NAMALWA (cell line): ENCODE data around the gene USP17L27.
"Not testable (repeated sequence)": the region's sequence is repeated elsewhere in the genome, so short reads cannot be mapped to it uniquely, and the experiment has no call there.

Experiments
- DNase-seq: peaks from one replicate; pipeline ENCODE4 v3.0.0-alpha.2; 2015; ENCODE audit warnings: low spot score

Gene USP17L27, protein sequence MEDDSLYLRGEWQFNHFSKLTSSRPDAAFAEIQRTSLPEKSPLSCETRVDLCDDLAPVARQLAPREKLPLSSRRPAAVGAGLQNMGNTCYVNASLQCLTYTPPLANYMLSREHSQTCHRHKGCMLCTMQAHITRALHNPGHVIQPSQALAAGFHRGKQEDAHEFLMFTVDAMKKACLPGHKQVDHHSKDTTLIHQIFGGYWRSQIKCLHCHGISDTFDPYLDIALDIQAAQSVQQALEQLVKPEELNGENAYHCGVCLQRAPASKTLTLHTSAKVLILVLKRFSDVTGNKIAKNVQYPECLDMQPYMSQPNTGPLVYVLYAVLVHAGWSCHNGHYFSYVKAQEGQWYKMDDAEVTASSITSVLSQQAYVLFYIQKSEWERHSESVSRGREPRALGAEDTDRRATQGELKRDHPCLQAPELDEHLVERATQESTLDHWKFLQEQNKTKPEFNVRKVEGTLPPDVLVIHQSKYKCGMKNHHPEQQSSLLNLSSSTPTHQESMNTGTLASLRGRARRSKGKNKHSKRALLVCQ

GRCh38 chr4:9343848-9344247, at the start of gene USP17L27:
TSS of gene USP17L27 (plus strand) at chr4:9344148. CDS start at chr4:9344148, 0 bp downstream.
- not testable (repeated sequence) for DNase-seq

DNA sequence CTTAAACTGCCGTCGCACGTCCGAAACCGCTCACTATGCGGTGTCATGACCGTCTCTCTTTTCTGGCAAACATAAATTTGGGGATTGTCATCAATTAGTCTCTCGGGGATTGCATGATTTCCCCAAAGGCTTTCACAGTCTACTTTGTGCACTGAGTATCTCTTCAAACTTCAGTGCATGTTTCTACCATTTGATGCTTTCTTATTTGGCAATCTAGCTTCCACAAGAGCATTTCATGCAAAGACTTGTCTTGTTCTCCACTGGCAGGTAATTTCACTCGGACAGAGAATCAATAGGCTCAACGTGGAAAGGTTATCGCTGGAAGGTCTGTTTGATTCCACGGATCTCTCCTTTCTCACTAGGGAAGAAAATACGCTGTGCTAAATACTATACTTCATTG, 19.8 kb upstream of the USP17L27 start:
- DNase-seq = not testable (repeated sequence)

- not testable (repeated sequence) for DNase-seq
Measured at GRCh38 chr4:9324865-9325264, 19.1 kb upstream of the USP17L27 start, which contains the start of gene USP17L24. TSS of gene USP17L24 (plus strand) at chr4:9325165. CDS start at chr4:9325165, 0 bp downstream.

GRCh38 chr4:9329611-9330010, 14.3 kb upstream of the USP17L27 start, which contains the start of gene USP17L25:
TSS of gene USP17L25 (plus strand) at chr4:9329911. CDS start at chr4:9329911, 0 bp downstream.
- not testable (repeated sequence) for DNase-seq

GRCh38 chr4:9334358-9334757, 9.6 kb upstream of the USP17L27 start, which contains the start of gene USP17L26:
TSS of gene USP17L26 (plus strand) at chr4:9334658. CDS start at chr4:9334658, 0 bp downstream.
- DNase-seq = not testable (repeated sequence)

DNA sequence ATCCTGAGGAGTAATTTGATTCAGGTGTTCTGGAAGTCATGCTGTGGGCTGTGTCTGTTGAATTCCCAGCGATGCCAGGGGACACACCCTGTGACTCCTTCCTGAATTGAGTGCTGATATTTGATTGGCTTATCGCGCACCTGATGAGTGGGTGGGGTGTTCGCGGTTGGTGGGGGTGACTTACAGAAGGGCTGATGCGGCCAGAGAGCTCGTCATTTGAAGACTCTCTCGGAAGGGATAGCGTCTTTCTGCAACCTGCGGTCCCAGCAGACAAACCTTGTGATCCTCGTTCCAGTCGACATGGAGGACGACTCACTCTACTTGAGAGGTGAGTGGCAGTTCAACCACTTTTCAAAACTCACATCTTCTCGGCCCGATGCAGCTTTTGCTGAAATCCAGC, 4.8 kb upstream of the USP17L27 start, which contains the start of gene USP17L5:
TSS of gene USP17L5 (plus strand) at position 301 of the 400 bp plus-strand sequence. CDS start at position 301, 0 bp downstream.
- not testable (repeated sequence) for DNase-seq

- not testable (repeated sequence) for DNase-seq
Measured at GRCh38 chr4:9348593-9348992, 4.6 kb downstream of the USP17L27 start, which contains the start of gene USP17L28. TSS of gene USP17L28 (plus strand) at chr4:9348893. CDS start at chr4:9348893, 0 bp downstream.

DNA sequence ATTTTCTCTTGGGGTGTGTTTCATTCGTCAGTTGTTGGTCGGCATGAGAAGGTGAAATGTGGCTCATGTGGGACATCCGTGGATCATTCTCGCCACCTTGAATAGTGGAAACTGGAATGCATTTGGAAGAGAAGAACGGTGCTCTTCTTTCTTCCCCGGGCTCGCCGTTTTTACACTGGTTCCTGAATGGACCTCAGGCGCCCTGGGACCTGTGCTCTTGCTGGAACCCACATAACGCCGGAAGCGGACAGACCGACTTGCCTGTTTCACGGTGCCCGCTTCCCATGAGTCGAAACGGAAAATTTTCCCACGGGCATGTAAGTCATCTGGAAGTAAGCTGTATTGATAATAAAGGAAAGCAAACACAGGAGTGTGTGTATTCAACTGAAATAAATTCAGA, 6.9 kb downstream of the USP17L27 start:
- DNase-seq = not testable (repeated sequence)

DNA sequence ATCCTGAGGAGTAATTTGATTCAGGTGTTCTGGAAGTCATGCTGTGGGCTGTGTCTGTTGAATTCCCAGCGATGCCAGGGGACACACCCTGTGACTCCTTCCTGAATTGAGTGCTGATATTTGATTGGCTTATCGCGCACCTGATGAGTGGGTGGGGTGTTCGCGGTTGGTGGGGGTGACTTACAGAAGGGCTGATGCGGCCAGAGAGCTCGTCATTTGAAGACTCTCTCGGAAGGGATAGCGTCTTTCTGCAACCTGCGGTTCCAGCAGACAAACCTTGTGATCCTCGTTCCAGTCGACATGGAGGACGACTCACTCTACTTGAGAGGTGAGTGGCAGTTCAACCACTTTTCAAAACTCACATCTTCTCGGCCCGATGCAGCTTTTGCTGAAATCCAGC, 9.4 kb downstream of the USP17L27 start, which contains the start of gene USP17L29:
TSS of gene USP17L29 (plus strand) at position 301 of the 400 bp plus-strand sequence. CDS start at position 301, 0 bp downstream.
- not testable (repeated sequence) for DNase-seq

- DNase-seq = not testable (repeated sequence)
Measured at GRCh38 chr4:9362829-9363228, 18.9 kb downstream of the USP17L27 start, which contains the start of gene USP17L30. TSS of gene USP17L30 (plus strand) at chr4:9363129. CDS start at chr4:9363129, 0 bp downstream.

DNA sequence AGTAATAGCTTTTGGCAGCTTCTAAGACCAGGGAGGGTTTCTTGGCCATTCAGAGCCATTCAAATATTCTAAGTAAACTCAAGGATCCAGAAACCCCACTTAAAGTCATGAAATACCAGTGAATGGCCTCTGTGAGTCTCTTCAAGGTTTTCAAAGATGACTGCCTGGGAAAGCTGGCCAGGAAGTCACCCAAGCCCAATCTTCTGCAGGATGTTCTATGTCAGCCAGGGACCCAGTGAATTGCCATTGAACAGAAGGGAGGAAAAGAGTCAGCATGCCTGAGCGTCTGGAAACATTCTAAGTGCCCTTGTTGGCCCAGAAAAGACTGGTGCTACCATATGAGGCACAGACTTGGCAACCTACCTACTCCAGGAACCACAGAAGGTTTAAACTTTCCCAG, 35.9 kb downstream of the USP17L27 start:
- not testable (repeated sequence) for DNase-seq

DNA sequence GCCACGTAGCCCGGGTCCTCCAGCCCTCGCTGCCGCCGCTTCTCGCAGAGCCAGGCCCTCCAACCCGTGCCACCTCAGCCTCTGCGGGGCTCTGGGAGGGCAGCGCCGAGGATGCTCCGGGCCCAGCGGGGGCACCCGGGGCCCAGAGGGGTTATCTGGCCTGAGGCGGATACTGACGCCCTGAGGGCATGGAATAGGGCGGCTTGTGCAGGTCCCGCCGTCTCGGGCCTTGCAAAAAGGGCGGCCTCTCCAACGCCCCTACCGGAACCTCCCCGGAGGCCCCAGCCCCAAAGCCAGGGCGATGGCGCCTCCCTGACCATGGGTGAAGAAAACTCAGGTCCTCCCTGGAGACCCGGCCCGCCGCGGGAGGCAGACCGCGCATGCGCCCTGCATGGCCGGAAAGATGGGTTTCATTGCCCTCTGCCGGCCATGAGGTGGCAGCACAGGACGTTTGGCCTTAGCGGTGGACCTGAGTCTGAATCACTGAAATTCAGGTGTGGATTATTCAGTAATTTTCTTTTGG, 37.1 kb downstream of the USP17L27 start:
- DNase-seq = not testable (repeated sequence)

GRCh38 chr4:9384126-9384525, 40.2 kb downstream of the USP17L27 start:
- no peak for DNase-seq

DNA sequence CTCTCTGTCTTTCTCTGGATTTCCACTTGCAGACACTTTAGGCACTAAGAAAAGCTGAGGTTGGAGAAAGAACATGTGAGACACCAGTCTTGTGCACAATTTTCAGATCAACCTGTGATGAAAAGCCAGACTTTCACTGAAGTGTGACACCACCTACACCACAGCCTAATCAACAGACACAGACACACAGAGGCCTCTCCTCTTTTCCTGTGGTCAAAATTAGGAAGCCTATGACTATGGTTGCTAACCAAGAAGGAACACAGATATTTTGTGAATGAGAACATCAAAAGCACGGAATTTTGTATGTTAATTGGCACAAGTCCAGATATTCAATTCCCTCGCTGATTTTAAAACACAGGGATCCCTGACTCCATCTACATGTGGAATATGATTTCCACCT, 45.1 kb downstream of the USP17L27 start:
- DNase-seq = not testable (repeated sequence)
